HepG2 (cell line): ENCODE measurements around the gene UPB1. TPM values are rescaled to one million over a fixed set of nuclear protein-coding genes. Genes with fewer than 3 reads are reported as not detected.

Experiments
- ASH2L ChIP-seq: fragments of 300-600, 200-600 bp; sonication (generic); IDR thresholded peaks from 2 replicates; pipeline ENCODE4 v1.7.0; 2017; ENCODE audit warnings: low read depth, mild to moderate bottlenecking, moderate library complexity, mixed read lengths, low read length; ENCODE audit not compliant: insufficient read length
- ETV5 ChIP-seq: IDR thresholded peaks from 2 replicates; pipeline ENCODE4 v1.6.1; 2018; ENCODE audit warnings: missing biosample characterization, missing genetic modification reagents, inconsistent platforms, borderline replicate concordance
- LCORL ChIP-seq, 2 experiments: fragments of 450-650 bp in 1 of 2; sonication (generic) in 1 of 2; formaldehyde crosslinking in 1 of 2; IDR thresholded peaks; 2 replicates each; pipeline versions ENCODE4 v1.5.0 to v1.6.1; 2017 to 2020; ENCODE audit warnings: antibody characterized with exemption in 1 of 2, missing genetic modification reagents in 1 of 2
- PHF21A ChIP-seq: sonication (generic); formaldehyde crosslinking; IDR thresholded peaks from 2 replicates; pipeline ENCODE4 v1.5.0; 2020; ENCODE audit warnings: mild to moderate bottlenecking, missing genetic modification reagents
- POLR2AphosphoS2 ChIP-seq: IDR thresholded peaks from 2 replicates; pipeline ENCODE4 v1.6.1; 2011; ENCODE audit warnings: low read depth, low read length, improper control_type of control experiment
- ZNF749 ChIP-seq: sonication (generic); formaldehyde crosslinking; IDR thresholded peaks from 2 replicates; pipeline ENCODE4 v1.8.0; 2022; ENCODE audit warnings: mild to moderate bottlenecking, missing genetic modification reagents, moderate library complexity, borderline replicate concordance
- polyA plus RNA-seq, 8 experiments: library from polyadenylated mRNA; depleted of rRNA in 3 of 8; stranded (reverse) in 7 of 8; unstranded in 1 of 8; fragments of >200 nt; fragmentation: Illumina TruSeq in 4 of 8; extraction: Trizol in 4 of 8; gene quantifications; 2 replicates each; pipeline versions ENCODE4 v1.2.1 to v1.2.3, GENCODE V29; 2011 to 2016; ENCODE audit warnings: low read depth in 4 of 8, missing spikeins in 1 of 8, mixed read lengths in 1 of 8; ENCODE audit not compliant: insufficient read depth in 1 of 8
- total RNA-seq, 5 experiments: library from RNA; depleted of rRNA; stranded (reverse); fragments of >200 nt; fragmentation: Illumina TruSeq; extraction: Trizol; gene quantifications; 2 replicates each; pipeline ENCODE4 v1.2.3, GENCODE V29; 2016; ENCODE audit warnings: low read depth in 1 of 5
- TF ChIP-seq, protein P1 (sequence below): IDR thresholded peaks from 2 replicates; pipeline ENCODE4 v1.6.1; 2016; ENCODE audit warnings: low read depth, missing genetic modification reagents, missing compliant biosample characterization
- TF ChIP-seq, protein P2 (sequence below): IDR thresholded peaks from 2 replicates; pipeline ENCODE4 v1.6.1; 2016; ENCODE audit warnings: missing biosample characterization, missing genetic modification reagents, low read depth
- TF ChIP-seq, protein P3 (sequence below): sonication (generic); formaldehyde crosslinking; IDR thresholded peaks from 2 replicates; pipeline ENCODE4 v1.4.0; 2020; ENCODE audit warnings: missing genetic modification reagents, borderline replicate concordance
- TF ChIP-seq, protein P4 (sequence below): sonication (generic); formaldehyde crosslinking; IDR thresholded peaks from 2 replicates; pipeline ENCODE4 v1.4.0; 2020; ENCODE audit warnings: missing genetic modification reagents
- TF ChIP-seq, protein P5 (sequence below): IDR thresholded peaks from 2 replicates; pipeline ENCODE4 v1.6.1; 2016; ENCODE audit warnings: low read depth, borderline replicate concordance

The UPB1 gene
- total and polyA plus RNA-seq, 2 of the 13 experiments (the other 11 are each of a cell fraction or from before 2014, with no cell fraction given): 0.38 to 1.2 TPM

DNA sequence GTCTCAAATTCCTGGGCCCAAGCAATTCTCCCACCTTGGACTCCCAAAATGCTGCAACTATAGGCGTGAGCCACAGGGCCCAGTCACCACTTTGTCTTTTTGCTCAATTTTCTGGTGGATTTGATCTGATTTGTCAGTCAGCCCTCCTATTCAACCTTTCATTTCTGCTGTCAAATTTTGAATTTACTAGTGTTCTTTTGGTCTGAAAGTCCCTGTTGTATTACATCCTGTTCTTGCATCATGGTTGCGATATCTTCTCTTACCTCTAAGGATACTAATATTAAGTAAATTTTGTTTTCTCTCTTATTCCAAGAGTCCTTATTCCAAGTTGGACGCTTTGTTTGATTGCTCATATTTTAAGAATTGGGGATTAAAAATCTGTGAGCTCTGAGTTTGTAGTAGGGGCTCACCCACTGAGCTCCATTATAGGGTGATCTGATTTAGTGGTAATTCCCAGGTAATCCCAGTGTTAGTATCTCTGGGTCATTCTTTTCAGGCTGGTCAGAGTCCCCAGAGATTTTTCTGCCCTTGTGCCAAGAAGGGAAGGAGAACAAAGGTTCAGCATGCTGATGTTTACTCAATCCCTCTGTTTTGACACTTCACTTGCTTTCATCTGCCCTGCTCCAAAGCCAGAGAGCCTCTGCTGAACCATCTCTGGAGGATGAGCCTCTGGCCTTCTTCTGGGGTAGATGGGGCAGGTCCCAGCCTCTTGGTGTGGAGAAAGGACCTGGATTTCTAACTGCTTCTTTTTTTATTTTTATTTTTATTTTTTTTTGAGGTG, 10.0 kb downstream of the UPB1 start (continued):
- TF ChIP-seq, protein P1, sequence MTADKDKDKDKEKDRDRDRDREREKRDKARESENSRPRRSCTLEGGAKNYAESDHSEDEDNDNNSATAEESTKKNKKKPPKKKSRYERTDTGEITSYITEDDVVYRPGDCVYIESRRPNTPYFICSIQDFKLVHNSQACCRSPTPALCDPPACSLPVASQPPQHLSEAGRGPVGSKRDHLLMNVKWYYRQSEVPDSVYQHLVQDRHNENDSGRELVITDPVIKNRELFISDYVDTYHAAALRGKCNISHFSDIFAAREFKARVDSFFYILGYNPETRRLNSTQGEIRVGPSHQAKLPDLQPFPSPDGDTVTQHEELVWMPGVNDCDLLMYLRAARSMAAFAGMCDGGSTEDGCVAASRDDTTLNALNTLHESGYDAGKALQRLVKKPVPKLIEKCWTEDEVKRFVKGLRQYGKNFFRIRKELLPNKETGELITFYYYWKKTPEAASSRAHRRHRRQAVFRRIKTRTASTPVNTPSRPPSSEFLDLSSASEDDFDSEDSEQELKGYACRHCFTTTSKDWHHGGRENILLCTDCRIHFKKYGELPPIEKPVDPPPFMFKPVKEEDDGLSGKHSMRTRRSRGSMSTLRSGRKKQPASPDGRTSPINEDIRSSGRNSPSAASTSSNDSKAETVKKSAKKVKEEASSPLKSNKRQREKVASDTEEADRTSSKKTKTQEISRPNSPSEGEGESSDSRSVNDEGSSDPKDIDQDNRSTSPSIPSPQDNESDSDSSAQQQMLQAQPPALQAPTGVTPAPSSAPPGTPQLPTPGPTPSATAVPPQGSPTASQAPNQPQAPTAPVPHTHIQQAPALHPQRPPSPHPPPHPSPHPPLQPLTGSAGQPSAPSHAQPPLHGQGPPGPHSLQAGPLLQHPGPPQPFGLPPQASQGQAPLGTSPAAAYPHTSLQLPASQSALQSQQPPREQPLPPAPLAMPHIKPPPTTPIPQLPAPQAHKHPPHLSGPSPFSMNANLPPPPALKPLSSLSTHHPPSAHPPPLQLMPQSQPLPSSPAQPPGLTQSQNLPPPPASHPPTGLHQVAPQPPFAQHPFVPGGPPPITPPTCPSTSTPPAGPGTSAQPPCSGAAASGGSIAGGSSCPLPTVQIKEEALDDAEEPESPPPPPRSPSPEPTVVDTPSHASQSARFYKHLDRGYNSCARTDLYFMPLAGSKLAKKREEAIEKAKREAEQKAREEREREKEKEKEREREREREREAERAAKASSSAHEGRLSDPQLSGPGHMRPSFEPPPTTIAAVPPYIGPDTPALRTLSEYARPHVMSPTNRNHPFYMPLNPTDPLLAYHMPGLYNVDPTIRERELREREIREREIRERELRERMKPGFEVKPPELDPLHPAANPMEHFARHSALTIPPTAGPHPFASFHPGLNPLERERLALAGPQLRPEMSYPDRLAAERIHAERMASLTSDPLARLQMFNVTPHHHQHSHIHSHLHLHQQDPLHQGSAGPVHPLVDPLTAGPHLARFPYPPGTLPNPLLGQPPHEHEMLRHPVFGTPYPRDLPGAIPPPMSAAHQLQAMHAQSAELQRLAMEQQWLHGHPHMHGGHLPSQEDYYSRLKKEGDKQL (CRISPR knock-in tag): peak; percentile 63
- TF ChIP-seq LCORL (IDR thresholded peaks at IDR 0.05): no peak
- peak; percentile 75; the same call in 1 of the 2 replicates for TF ChIP-seq LCORL (CRISPR knock-in tag; IDR thresholded peaks at IDR 0.05)
- TF ChIP-seq POLR2AphosphoS2: no peak
- TF ChIP-seq PHF21A (CRISPR knock-in tag): peak; percentile 86
- no peak for TF ChIP-seq ZNF749 (CRISPR knock-in tag)
- TF ChIP-seq ASH2L: peak; percentile 39
- TF ChIP-seq ETV5 (CRISPR knock-in tag): peak; percentile 65; the same call in 1 of the 2 replicates
- TF ChIP-seq, protein P2, sequence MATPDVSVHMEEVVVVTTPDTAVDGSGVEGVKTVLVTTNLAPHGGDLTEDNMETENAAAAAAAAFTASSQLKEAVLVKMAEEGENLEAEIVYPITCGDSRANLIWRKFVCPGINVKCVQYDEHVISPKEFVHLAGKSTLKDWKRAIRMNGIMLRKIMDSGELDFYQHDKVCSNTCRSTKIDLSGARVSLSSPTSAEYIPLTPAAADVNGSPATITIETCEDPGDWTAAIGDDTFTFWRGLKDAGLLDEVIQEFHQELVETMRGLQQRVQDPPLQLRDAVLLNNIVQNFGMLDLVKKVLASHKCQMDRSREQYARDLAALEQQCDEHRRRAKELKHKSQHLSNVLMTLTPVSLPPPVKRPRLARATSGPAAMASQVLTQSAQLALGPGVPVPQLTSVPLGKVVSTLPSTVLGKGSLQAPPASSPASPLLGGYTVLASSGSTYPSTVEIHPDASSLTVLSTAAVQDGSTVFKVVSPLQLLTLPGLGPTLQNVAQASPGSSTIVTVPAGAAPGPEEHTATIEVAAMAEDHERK (CRISPR knock-in tag): no peak
- TF ChIP-seq, protein P3, sequence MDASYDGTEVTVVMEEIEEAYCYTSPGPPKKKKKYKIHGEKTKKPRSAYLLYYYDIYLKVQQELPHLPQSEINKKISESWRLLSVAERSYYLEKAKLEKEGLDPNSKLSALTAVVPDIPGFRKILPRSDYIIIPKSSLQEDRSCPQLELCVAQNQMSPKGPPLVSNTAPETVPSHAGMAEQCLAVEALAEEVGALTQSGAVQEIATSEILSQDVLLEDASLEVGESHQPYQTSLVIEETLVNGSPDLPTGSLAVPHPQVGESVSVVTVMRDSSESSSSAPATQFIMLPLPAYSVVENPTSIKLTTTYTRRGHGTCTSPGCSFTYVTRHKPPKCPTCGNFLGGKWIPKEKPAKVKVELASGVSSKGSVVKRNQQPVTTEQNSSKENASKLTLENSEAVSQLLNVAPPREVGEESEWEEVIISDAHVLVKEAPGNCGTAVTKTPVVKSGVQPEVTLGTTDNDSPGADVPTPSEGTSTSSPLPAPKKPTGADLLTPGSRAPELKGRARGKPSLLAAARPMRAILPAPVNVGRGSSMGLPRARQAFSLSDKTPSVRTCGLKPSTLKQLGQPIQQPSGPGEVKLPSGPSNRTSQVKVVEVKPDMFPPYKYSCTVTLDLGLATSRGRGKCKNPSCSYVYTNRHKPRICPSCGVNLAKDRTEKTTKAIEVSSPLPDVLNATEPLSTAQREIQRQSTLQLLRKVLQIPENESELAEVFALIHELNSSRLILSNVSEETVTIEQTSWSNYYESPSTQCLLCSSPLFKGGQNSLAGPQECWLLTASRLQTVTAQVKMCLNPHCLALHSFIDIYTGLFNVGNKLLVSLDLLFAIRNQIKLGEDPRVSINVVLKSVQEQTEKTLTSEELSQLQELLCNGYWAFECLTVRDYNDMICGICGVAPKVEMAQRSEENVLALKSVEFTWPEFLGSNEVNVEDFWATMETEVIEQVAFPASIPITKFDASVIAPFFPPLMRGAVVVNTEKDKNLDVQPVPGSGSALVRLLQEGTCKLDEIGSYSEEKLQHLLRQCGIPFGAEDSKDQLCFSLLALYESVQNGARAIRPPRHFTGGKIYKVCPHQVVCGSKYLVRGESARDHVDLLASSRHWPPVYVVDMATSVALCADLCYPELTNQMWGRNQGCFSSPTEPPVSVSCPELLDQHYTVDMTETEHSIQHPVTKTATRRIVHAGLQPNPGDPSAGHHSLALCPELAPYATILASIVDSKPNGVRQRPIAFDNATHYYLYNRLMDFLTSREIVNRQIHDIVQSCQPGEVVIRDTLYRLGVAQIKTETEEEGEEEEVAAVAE: 0 out of 2 replicates have a peak, but pooled peaks have one; percentile 20
- TF ChIP-seq, protein P4, sequence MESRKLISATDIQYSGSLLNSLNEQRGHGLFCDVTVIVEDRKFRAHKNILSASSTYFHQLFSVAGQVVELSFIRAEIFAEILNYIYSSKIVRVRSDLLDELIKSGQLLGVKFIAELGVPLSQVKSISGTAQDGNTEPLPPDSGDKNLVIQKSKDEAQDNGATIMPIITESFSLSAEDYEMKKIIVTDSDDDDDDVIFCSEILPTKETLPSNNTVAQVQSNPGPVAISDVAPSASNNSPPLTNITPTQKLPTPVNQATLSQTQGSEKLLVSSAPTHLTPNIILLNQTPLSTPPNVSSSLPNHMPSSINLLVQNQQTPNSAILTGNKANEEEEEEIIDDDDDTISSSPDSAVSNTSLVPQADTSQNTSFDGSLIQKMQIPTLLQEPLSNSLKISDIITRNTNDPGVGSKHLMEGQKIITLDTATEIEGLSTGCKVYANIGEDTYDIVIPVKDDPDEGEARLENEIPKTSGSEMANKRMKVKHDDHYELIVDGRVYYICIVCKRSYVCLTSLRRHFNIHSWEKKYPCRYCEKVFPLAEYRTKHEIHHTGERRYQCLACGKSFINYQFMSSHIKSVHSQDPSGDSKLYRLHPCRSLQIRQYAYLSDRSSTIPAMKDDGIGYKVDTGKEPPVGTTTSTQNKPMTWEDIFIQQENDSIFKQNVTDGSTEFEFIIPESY (CRISPR knock-in tag): no peak
- TF ChIP-seq, protein P5, sequence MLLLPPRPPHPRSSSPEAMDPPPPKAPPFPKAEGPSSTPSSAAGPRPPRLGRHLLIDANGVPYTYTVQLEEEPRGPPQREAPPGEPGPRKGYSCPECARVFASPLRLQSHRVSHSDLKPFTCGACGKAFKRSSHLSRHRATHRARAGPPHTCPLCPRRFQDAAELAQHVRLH (CRISPR knock-in tag): peak; percentile 63; the same call in 1 of the 2 replicates
